HFFc6 (cell line): ENCODE data around the gene SLC25A21. TPM values are rescaled to one million over a fixed set of nuclear protein-coding genes. Genes with fewer than 3 reads are reported as not detected.
"Not testable (repeated sequence)": the region's sequence is repeated elsewhere in the genome, so short reads cannot be mapped to it uniquely, and the experiment has no call there.

Source experiments
- DNase-seq: peaks from one replicate; pipeline ENCODE4 v3.0.0-alpha.2; 2018
- H3K27ac Mint-ChIP-seq: 2 replicates; pipeline ENCODE4 v1.8.0; 2020; ENCODE audit warnings: mild to moderate bottlenecking, mixed read lengths
- H3K27me3 Mint-ChIP-seq: 2 replicates; pipeline ENCODE4 v1.8.0; 2021; ENCODE audit warnings: mild to moderate bottlenecking, moderate library complexity, mixed read lengths; ENCODE audit not compliant: insufficient read depth
- H3K36me3 Mint-ChIP-seq: 2 replicates; pipeline ENCODE4 v1.8.0; 2021; ENCODE audit warnings: low read depth, mixed read lengths
- H3K4me1 Mint-ChIP-seq: 2 replicates; pipeline ENCODE4 v1.8.0; 2020; ENCODE audit warnings: low read depth, mixed read lengths
- H3K4me3 Mint-ChIP-seq: 2 replicates; pipeline ENCODE4 v1.8.0; 2020; ENCODE audit warnings: mild to moderate bottlenecking, moderate library complexity, mixed read lengths
- H3K9me3 Mint-ChIP-seq: 2 replicates; pipeline ENCODE4 v1.8.0; 2020; ENCODE audit warnings: mild to moderate bottlenecking, mixed read lengths
- CTCF ChIP-seq: fragments of 200-600 bp; sonication (generic); IDR thresholded peaks from 2 replicates; pipeline ENCODE4 v1.5.0; 2021; ENCODE audit warnings: antibody characterized with exemption, mild to moderate bottlenecking
- total RNA-seq, 6 experiments: library from RNA; stranded (reverse); fragmentation: NEBNext Ultra II Directional; extraction: Animal tissue kit (Norgen Biotek cat#: 25700); gene quantifications; 2 replicates in 1 of 6; 3 replicates in 5 of 6; pipeline ENCODE4 v1.2.3, GENCODE V29; 2021

The SLC25A21 gene
- total RNA-seq, 6 experiments from 2014 or later: 0.33 to 1.1 (median 0.47) TPM

DNA sequence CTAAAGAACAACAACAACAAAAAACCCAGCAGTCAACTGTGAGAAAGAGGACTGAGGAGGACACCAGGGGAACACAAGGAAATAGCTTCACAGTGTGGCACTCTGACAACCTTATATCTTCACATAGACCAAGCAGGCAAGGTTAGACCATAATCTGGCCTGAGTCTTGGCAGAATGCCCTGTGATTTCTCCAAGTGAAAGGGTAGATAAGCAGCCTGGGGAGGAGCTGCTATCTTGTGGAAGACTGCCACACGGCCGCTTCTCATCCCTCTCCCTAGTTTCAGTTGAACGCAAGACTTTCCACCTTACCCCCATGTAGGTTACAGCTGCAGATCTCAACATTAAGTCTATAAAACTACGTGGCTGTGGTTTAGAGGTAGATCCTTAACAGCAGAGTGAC lies 3.7 kb downstream of the SLC25A21 start:
- DNase-seq: no peak
- H3K9me3 Mint-ChIP-seq: no peaks in the 10 kb centered on the region
- H3K36me3 Mint-ChIP-seq: no peaks in the 10 kb centered on the region
- H3K4me1 Mint-ChIP-seq: peaks cover 22% of the 10 kb centered on the region
- TF ChIP-seq CTCF: no peak
- no peak overlapping the region for H3K27ac Mint-ChIP-seq
- H3K27me3 Mint-ChIP-seq: peaks cover 10% of the 10 kb centered on the region
- H3K4me3 Mint-ChIP-seq: no peak overlapping the region

DNA sequence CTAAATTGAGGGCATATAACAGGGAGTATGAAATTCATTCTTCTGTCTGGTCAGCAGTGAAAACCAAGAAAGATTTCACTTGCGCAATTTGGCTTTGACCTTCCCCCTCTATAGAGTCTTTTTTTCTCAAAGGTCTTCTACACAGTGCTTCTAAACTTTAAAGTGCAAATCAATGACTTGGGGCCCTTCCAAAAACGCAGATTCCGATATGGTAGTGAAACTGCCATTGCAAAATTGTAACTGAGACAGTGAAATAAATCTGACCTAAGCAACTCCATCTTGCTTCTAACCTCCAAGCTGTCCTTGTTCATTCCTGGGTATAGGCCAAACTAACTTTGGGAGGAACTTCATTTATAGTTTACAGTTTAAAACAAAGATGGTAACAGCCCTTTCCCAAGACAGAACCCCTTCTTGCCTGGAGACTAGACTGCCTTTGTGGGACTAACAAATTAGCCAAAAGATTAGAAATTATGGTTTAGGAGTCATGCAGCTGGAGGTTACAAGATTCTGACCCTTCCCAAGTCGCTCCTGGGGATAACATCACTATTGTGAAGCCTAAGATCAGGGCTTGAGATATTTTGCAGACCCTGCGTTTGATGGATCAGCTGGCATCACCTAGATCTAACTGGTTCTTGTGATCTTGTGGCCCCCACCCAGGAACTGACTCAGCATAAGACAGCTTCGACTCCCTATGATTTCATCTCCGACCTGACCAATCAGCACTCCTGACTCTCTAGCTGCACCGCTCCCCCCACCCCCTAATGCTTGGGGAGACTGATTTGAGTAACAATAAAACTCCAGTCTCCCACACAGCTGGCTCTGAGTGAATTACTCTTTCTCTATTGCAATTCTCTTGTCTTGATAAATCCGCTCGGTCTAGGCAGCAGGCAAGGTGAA lies 5.0 kb downstream of the SLC25A21 start:
- no peaks in the 10 kb centered on the region for H3K36me3 Mint-ChIP-seq
- peaks cover 11% of the 10 kb centered on the region for H3K4me1 Mint-ChIP-seq
- no peak for TF ChIP-seq CTCF
- no peaks in the 10 kb centered on the region for H3K9me3 Mint-ChIP-seq
- peaks cover 10% of the 10 kb centered on the region for H3K27me3 Mint-ChIP-seq
- no peak overlapping the region for H3K4me3 Mint-ChIP-seq
- H3K27ac Mint-ChIP-seq: no peak overlapping the region
- no peak for DNase-seq

- no peak for TF ChIP-seq CTCF
- Mint-ChIP-seq H3K36me3 (no peaks in the 10 kb centered on the region), H3K4me3 (no peak overlapping the region), H3K27me3 (peaks cover 10% of the 10 kb centered on the region), H3K4me1 (peaks cover 6% of the 10 kb centered on the region; the same call in 1 of the 2 replicates), H3K9me3 (no peaks in the 10 kb centered on the region), H3K27ac (no peak overlapping the region)
- DNase-seq: no peak
Measured at GRCh38 chr14:37165794-37166193, 6.6 kb downstream of the SLC25A21 start.

DNA sequence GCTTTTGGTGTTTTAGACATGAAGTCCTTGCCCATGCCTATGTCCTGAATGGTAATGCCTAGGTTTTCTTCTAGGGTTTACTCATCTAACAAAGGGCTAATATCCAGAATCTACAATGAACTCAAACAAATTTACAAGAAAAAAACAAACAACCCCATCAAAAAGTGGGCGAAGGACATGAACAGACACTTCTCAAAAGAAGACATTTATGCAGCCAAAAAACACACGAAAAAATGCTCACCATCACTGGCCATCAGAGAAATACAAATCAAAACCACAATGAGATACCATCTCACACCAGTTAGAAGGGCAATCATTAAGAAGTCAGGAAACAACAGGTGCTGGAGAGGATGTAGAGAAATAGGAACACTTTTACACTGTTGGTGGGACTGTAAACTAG lies 10.1 kb downstream of the SLC25A21 start:
- H3K4me1 Mint-ChIP-seq: peaks cover 11% of the 10 kb centered on the region
- H3K27ac Mint-ChIP-seq, H3K4me3 Mint-ChIP-seq, H3K9me3 Mint-ChIP-seq, H3K27me3 Mint-ChIP-seq, DNase-seq, H3K36me3 Mint-ChIP-seq: not testable (repeated sequence)

GRCh38 chr14:37157987-37158386 lies 14.4 kb downstream of the SLC25A21 start:
- peaks cover 11% of the 10 kb centered on the region for H3K4me1 Mint-ChIP-seq
- no peak overlapping the region for H3K4me3 Mint-ChIP-seq
- no peak overlapping the region for H3K27ac Mint-ChIP-seq
- no peaks in the 10 kb centered on the region for H3K36me3 Mint-ChIP-seq
- DNase-seq: no peak
- H3K9me3 Mint-ChIP-seq: no peaks in the 10 kb centered on the region
- TF ChIP-seq CTCF: no peak
- H3K27me3 Mint-ChIP-seq: peaks cover 3% of the 10 kb centered on the region; the same call in 1 of the 2 replicates

DNA sequence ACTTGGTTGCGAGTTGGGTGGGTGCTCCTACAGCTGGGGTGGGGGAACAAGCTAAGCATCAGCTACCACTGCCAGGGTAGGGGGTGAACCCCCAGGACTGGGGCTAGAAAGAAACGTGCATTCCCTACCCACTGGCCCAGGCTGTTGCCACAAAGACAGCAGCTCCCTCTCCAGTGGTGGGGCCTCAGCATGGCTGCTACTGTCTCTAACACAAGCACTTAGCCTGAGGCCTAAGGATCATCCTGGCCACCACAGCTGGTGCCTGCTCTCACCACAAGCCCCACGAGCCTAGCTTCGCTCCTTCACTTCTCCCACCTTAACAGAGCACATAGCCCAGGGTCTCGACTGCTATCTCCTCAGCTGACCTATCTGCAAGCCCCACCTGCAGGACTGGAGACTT lies 18.9 kb downstream of the SLC25A21 start:
- no peak for TF ChIP-seq CTCF
- peaks cover 14% of the 10 kb centered on the region for H3K4me1 Mint-ChIP-seq
- H3K27ac Mint-ChIP-seq: no peak overlapping the region
- DNase-seq: no peak
- no peaks in the 10 kb centered on the region for H3K9me3 Mint-ChIP-seq
- no peak overlapping the region for H3K4me3 Mint-ChIP-seq
- no peaks in the 10 kb centered on the region for H3K36me3 Mint-ChIP-seq
- H3K27me3 Mint-ChIP-seq: peaks cover 3% of the 10 kb centered on the region
